Frontal cortex (tissue), 4 donors: ENCODE data around the gene BICC1. TPM values are rescaled to one million over a fixed set of nuclear protein-coding genes. Genes with fewer than 3 reads are reported as not detected.

Source experiments
- DNase-seq, 2 donors: peaks; one replicate each; pipeline ENCODE4 v3.0.0; 2012; ENCODE audit warnings: low spot score in 2 of 2
- FAIRE-seq: peaks from 2 replicates; lab custom pipeline; 2012; peaks lifted over from hg19 to GRCh38; lab: Jason Lieb, UNC
- total RNA-seq: library from RNA; depleted of rRNA; stranded (reverse); fragments of >200 nt; gene quantifications from one replicate; pipeline ENCODE4 v1.2.3, GENCODE V29; 2014
- donor health status: control.
- donor health status: control.
- donor health status: control.

BICC1 gene
- total RNA-seq, 1 donor from 2014 or later, result 4.5 TPM

DNA sequence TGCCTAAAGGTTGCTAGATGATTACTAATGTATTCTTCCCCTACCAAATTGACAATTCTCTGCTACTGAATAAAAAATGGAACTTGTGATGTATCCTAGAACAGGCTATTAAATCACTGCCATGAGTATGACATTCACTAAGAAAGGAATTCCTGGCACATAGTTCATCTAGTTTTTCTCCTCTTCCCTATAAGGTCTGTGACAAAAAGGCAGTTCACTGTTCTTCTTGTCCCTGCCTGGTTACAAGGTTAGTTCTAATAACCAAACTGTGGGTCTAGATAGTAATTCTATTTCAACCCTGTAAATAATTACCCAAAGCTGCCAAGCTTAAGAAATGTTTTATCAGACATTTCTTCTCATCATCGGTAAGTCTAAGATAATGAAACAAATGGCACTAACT is 245.6 kb downstream of the BICC1 start:
- FAIRE-seq (no peak), DNase-seq (no peak)

DNA sequence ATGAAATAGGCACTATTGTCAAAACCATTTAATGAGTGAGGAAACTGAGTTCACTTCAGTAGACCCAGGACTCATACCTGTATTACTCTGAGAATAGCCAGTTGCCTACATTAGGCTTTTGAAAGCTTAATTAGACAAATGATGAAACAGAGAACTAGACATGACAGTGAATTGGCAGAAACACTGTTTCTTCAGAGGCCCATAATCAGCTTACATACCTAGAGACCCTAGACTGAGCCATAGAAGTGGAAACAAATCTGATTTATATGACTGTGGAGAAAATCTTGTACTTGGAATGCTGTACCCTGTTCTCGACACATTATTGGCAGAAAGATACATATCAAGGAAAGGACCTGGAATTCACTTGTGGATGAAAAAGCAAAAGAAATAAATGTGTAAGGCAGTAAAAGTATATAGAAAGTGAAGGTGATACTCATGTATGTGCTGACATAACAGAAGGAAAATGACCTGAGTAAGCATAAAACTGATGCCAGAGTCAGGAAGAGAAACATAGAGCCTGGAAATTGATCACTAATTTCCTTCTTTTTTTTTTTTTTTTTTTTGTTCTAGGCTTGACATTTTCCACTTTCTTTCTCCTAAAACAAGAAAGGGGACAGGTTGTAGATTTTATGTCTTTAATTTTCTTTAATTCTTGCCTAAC is 251.5 kb downstream of the BICC1 start:
- no peak for FAIRE-seq

DNA sequence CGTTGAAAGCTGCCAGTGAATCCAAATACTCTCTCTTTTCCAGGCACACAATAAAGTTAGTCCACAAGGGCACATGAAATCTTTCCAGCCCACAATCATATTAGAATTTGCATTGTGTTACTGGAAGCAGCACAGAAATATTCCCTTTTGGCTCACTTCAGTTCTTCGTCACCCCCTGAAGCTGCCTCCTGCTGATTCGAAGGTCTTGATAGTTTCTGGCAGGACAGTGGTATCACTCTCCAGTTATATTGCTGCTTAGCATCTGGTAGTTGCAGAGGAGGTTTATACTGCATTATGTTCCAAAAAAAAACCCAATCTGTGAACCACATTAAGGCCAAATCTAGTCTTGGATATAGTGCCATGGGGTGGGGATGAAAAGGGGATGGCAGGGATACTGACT is 253.2 kb downstream of the BICC1 start:
- no peak for FAIRE-seq
- DNase-seq, result no peak

More for the DNA sequence above, 251.5 kb downstream of the BICC1 start:
- no peak for DNase-seq

DNA sequence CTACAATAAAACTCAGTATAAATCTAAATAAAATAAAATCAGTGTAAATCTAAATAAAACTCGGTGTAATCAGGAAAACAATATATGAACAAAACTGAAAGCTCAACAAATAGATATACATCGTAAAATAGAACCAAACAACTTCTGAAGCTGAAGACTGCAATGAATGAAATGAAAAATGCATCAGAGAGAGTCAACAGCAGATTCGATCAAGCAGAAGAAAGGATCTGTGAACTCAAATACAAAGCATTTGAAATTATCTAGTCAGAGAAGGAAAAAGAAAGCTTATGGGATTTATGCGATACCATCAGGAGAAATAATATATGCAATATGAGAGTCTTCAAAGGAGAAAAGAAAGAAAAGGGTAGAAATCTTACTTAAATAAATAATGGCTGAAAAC is 255.0 kb downstream of the BICC1 start:
- DNase-seq (no peak), FAIRE-seq (no peak)

GRCh38 chr10:58771863-58772262 is 259.2 kb downstream of the BICC1 start:
- FAIRE-seq (no peak), DNase-seq (no peak)

DNA sequence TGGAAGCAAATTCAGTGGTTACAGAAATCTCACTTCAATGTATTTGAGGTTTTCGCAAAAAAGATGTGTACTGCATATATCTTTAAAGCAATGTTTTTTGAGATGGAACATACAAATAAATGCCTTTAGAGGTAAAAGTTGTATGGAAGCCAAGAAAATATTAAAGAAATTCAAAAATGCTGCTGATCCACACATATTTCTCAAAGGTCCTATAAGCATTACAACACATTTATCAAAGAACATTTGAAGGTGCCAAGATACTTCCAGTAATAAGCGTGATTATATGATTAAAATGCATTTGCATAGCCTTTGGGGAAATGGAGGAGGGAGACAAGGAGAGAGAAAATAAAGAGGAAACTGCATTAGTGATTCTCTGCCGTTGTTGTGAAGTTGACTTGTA is 260.1 kb downstream of the BICC1 start:
- no peak for FAIRE-seq
- DNase-seq, result no peak

DNA sequence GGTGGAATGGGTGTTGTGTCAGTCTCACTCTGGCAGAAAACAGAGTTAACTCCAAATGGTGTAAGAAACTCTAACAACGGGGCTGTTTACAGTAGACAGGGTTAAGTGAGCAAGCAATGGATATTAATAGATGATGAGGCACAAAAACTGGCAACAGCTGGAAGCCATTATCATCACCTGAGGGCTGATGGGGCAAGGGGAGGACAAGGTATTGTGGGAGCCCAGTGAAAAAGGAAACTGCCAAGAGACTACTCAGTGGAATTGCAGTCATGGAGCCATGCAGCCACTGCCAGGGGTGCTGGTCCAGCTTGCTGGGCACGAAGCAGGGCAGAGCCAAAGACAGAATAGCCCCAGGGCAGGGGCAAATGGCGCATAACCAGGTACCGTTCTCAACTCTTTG is 260.7 kb downstream of the BICC1 start:
- FAIRE-seq, result no peak
- no peak for DNase-seq

- no peak for FAIRE-seq
- DNase-seq, result no peak
Observed at GRCh38 chr10:58773944-58774343, 261.3 kb downstream of the BICC1 start.

GRCh38 chr10:58775960-58776567 is 263.4 kb downstream of the BICC1 start:
- FAIRE-seq (no peak), DNase-seq (no peak)

DNA sequence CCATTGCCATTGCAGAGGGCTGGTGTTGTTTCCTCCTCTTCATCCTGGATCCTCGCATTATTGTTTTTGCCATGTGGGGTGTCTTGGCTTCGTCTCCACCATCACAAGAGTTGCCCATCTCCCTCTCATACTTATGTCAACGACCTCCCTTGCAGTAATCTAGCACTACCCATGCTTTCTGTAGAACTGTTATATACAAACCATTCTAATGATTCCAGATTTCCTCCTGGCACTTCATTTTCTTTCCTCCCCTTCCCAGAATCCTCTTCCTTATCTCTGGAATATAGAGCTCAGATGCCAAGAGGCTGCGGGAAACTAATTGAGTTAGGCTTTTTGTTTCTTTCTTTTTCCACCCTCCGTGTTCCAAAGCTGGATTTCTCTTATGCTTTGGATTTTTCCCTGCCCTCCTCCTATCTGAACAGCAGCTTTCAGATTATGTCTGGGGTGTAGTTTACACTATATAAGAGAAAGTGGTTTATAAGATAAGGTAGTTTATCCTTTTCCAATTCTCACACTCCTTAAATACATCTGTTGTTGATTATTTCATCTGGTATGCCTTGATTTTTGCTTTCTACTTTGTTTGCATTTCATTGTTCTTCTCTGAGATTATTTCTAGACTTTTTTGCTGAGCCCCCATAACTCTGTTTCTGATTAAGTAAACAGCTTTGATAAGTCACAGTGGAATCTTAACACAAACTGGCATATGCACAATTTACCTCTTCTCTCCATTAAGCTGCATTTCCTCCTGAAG is 264.1 kb downstream of the BICC1 start:
- FAIRE-seq, result no peak
- DNase-seq, result no peak

- FAIRE-seq (no peak), DNase-seq (no peak)
Observed at GRCh38 chr10:58778966-58779365, 266.3 kb downstream of the BICC1 start.

GRCh38 chr10:58779594-58779993 is 266.9 kb downstream of the BICC1 start:
- no peak for FAIRE-seq
- no peak for DNase-seq

GRCh38 chr10:58780476-58780875 is 267.8 kb downstream of the BICC1 start:
- DNase-seq, result no peak
- FAIRE-seq, result no peak

DNA sequence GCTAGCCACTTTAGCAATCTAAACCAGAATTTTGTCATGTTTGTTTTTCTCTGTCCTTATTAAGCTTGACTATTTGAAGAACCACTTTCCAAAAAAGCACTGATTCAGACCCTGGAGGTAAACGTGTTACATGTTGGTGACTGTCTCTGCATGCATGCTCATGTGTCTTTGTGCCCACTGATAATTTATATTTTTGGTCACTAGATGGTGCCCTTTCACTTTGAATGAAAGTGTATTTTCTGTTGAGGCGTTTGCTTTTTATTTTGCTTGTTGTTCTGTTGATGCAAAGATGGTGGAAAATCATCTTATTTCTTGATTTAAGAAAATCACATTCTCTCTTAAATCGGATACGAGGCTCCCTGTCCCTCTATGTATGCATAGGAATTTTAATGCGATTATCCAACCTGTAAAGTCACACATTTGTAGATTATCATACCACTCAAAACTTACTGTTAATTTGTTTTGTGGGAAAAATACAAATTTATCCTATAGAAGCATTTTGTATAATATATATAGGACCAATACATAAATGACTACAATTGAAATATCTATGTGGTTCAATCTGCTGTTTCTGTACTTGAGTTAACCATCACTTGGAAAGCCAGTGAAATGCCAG is 269.3 kb downstream of the BICC1 start:
- DNase-seq, result peak; percentile 14 to 32
- FAIRE-seq, result peak; percentile 87

DNA sequence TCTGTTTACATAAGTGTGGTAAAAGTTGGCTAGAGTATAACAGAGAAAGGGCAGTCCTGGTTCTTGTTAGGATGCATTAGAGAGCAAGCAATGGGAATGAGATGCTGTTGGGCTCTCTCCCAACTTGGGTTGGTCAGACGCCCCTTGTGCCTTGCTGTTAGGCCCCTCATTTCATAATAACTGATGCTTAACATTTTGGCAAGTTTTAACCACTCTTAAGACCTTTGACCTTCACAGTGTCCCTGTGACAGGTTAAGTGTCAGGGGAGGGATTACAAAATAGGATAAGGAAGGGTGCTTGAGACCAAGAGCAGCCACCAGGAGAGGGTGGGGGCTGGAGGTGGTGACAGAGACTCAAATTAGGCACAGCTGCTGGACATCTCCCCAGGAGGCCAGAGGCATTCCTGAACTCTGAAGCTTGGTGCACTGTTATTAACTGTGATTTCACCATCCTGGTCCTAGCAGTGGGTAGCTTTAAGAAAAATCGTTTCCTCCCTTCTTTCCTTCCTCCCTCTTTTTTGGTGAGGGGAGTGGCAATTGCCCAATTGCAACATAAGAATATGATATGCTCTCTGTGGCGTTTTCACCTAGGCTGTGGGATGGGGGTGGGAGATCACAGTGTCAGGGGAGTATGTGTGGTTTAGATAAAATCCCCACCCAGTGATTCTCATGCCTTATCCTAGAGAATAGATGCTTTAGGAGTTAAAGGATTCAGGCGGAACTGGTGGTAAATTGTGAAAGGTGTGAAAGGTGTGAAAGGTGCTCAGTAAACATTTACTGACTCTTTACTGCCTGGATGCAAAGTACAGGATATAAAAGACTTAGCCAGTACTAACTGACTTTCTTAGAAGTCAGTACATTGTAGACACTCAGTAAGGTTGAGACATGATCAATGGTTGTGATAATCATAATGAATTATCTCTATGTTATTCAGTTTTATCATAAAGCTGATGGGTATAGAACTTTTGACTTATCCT is 270.5 kb downstream of the BICC1 start:
- FAIRE-seq (no peak), DNase-seq (no peak)

- FAIRE-seq (no peak), DNase-seq (no peak)
Observed at GRCh38 chr10:58784361-58784760, 271.7 kb downstream of the BICC1 start.

DNA sequence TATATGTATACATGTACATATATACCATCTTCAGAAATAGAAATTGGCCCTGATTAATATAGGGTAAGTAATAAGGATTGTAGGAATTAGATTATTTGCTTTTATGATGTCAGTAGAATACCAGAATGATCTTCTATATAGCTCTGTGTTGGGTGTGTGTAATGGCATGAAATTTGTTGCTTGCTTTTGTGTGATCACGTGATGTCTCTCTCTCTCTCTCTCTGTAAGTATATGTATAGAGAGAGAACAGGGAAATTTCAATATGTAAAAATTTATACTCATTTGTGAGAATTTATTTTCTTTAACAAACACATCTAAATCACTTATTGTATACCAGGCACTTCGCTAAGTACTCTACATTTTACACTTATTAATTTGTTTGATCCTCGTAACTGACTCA is 272.7 kb downstream of the BICC1 start:
- no peak for DNase-seq
- FAIRE-seq, result no peak

DNA sequence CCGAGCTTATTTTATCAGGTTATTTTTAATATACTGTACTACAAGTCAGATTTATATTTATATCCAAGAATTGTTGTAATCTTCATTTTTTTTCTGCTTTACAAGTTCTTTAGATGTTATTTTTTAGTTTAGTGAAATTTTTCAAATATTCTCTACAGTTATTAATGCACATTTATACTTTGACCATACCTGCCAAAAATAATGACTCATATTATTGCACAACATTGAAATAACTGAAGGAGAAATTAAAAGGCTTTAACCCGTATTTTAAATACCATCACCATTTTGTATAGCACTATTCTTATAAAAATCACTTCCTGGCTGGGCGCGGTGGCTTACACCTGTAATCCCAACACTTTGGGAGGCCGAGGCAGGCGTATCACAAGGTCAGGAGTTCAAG is 278.5 kb downstream of the BICC1 start:
- FAIRE-seq (no peak), DNase-seq (no peak)

GRCh38 chr10:58795560-58795959 is 282.9 kb downstream of the BICC1 start:
- DNase-seq (no peak), FAIRE-seq (no peak)

DNA sequence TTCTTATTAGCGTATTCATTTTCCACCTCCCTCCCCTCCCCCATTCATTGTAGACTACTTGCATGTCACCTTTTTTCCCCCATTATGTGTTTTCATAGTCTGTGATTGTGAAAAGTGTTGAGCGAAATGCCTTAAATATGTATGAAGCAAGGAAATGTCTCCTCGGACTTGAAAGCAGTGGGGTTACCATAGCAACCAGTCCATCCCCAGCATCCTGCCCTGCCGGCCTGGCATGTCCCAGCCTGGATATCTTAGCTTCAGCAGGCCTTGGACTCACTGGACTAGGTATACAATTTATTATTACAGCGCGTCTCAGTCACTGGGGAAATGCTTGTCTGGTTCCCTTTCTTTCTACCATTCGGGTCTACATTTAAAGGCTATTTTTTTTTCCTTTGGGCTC is 283.6 kb downstream of the BICC1 start:
- FAIRE-seq, result no peak

More for the DNA sequence above, 283.6 kb downstream of the BICC1 start:
- DNase-seq, result peak in 1 of 2 donors; percentile 11
